KG1 (cell line): ENCODE measurements around the gene NEB.
"Not testable (repeated sequence)": the region's sequence is repeated elsewhere in the genome, so short reads cannot be mapped to it uniquely, and the experiment has no call there.

Experiments used
- DNase-seq: peaks from one replicate; lab custom pipeline; 2025; lab: John Stamatoyannopoulos, UW

Gene NEB

DNA sequence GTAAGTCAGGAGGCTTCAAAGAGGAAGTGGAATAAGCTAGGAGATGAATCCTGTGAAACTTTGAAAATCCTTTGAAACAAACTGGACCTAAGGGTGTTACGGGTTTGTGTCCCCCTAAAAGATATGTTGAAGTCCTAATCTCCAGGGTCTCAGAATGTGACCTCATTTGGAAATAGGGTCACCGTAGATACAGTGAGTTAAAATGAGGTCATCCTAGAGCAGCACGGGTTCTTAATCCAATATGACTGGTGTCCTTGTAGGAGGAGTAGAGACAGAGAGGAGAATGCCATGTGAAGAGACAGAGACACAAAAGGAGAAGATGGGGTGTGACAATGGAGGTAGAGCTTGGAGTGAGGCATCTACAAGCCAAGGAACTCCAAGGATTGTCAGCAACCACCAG, 26.9 kb upstream of the NEB start:
- no peak for DNase-seq

- no peak for DNase-seq
Measured at GRCh38 chr2:151760139-151760650, 25.9 kb upstream of the NEB start.

DNA sequence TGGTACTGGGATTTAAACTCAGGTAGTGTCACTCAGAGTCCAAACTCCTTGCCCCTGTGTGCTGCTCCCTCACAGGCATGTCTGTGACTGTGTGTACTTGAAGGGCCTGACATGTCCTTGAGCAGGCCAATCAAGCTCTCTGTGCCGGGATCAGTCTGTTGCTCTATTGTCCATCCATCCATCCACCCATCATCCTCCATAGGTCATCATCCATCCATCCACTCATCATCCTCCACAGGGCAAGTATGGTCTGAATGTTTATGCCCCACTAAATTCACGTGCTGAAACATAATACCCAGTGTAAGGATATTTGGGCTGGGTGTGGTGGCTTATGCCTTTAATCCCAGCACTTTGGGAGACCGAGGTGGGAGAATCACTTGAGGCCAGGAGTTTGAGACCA, 24.5 kb upstream of the NEB start:
- no peak for DNase-seq

DNA sequence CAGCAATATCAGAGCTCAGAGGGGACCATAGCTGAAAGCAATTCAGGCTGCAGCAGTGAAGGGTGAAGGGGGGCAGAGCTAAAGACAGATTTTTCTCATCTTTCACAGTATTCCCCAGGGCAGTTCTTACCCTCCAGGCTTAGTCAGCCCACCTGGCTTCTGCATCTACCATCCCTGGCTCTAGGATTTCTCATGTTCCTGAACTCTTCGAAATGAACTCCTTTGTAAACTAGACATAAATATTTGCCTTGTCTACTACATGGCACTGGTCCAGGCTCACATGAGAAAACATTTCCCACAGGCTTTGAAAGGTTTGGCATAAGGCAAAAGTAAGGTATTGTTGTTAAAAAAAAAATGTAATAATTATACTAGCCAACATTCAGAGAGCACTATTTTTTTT, 23.6 kb upstream of the NEB start:
- DNase-seq = no peak

- no peak for DNase-seq
Measured at GRCh38 chr2:151756820-151757219, 22.5 kb upstream of the NEB start.

- no peak for DNase-seq
Measured at GRCh38 chr2:151754253-151754897, 20.1 kb upstream of the NEB start.

- DNase-seq = no peak
Measured at GRCh38 chr2:151753540-151753939, 19.3 kb upstream of the NEB start.

DNA sequence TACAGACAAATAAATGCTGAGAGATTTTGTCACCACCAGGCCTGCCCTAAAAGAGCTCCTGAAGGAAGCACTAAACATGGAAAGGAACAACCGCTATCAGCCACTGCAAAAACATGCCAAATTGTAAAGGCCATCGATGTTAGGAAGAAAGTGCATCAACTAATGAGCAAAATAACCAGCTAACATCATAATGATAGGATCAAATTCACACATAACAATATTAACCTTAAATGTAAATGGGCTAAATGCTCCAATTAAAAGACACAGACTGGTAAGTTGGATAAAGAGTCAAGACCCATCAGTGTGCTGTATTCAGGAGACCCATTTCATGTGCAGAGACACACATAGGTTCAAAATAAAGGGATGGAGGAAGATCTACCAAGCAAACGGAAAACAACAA, 11.0 kb upstream of the NEB start:
- not testable (repeated sequence) for DNase-seq

GRCh38 chr2:151730262-151730975, 3.9 kb downstream of the NEB start:
- no peak for DNase-seq

DNA sequence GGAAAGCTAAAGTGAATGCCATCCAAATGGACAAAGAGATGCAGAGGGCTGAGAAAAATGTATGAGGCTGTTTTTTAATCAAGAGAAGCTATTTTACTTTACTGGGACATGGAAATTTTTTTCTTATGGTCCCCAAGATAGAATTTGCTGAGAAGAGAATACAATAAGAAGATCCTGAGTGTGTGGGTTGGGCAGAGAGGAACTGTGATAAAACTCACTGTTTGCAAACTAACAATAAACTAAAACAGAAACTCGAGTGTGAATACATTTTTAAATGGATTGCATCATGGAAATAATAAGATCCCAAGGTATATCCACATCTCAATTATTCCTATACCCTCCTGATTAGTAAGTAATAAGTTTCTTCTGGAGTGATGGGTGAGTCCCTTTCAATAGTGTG, 4.4 kb downstream of the NEB start:
- DNase-seq = no peak

DNA sequence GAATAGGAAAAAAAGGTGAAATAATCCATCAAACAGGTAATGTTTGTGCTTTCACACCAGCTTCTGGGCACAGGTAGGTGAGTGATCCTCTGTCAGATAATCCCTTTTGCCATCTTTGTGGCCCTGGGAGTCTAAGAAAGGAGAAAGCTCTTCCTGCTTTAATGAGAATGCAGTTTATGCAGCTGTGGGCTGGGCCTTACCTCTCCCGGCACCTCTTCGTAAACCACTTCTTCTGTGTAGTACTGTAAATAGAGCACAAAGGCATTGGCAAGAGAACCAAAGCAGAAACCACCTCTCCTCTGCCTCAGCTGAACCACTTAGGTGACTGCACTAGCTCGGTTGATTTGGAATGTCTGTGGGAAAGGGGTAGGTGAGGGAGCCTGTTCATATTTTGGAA, 4.9 kb downstream of the NEB start:
- no peak for DNase-seq

GRCh38 chr2:151728804-151729414, 5.4 kb downstream of the NEB start:
- DNase-seq = no peak

GRCh38 chr2:151727593-151728552, 6.4 kb downstream of the NEB start:
- no peak for DNase-seq

DNA sequence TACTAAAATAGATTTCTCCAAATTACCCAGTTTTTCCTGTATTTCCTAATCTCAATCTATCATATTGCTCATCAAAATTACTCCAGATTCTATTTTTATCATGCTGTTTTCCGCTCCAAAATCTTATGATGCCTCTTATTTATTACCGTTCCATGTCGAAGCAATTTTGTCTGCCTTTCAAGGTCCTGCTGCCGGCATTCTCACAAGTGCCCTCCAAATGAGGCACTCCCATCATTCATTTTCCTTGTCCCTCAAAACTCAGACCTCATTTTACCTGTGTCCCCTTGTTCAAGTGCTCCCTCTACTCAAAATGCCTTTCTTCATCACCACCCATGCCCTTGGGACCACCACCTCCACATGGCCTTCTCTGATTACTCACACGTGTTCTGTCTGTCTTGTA, 13.1 kb downstream of the NEB start:
- DNase-seq = no peak

GRCh38 chr2:151720521-151720920, 13.8 kb downstream of the NEB start:
- DNase-seq = no peak

DNA sequence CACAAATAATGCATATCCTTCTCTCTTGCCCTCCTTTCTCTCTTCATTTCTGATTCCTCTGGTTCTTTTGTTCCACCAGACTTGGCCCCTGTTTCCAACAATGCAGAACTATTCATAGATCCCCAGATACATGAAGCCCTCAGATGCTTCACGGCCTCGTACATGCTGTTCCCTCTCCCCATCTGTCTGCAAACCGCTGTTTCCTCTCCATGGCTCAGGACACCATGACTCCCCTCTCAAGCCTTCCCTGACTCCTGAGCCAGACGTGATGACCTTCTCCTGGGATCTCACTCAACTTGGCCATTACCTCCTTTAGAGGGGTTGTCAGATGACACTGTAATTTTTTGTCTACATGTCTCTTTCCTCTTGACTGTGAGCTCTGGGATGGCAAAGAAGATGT, 15.5 kb downstream of the NEB start:
- DNase-seq = no peak

- DNase-seq = no peak
Measured at GRCh38 chr2:151718247-151718646, 16.0 kb downstream of the NEB start.

DNA sequence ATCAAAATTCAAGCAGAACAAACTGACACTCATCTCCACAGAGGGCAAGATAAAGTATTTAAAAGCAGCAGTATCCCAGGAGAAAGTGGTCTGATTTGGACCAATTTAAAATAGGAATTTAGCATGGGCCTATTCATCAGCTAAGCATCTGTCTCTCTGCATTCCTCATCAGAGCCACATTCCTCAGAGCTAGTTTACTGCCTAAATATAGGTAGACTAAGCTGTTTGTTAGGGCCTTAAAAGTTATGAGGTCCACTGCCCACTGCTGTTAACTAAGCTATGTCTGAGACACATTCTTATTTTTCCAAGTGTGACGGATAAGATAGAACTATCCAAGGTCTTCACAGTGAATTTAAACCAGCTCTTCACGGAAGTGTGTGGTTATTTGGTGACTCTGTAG, 17.6 kb downstream of the NEB start:
- no peak for DNase-seq

DNA sequence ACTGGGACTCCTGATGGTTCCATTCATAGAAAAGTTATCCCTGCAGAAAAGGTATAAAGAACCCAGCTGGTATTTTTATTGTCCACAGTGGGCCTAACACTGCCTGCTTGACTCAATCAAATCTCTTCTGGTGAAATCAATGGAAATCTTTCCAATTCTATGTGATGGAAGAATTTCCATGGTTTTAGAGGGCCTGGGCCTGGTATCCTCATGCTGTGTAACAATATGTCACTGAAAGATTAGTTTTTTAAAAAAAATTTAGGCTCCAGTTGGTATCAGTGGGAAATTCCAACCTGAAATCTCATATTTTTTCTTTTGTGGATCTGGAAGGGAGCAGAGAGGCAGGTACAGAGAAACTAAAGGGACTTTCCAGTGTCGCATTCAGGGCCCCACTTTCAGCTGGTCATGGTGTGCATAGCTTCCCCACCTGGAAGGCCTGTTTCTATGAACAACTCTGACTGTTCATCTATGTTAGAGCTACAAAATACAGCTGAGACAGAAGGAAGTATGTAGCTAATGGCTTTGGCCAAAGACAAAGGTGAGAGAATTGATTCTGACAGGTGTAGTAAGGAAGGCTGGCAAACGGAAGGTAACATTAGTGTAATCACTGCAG, 20.9 kb downstream of the NEB start:
- DNase-seq = no peak

- DNase-seq = no peak
Measured at GRCh38 chr2:151711025-151711424, 23.3 kb downstream of the NEB start.

DNA sequence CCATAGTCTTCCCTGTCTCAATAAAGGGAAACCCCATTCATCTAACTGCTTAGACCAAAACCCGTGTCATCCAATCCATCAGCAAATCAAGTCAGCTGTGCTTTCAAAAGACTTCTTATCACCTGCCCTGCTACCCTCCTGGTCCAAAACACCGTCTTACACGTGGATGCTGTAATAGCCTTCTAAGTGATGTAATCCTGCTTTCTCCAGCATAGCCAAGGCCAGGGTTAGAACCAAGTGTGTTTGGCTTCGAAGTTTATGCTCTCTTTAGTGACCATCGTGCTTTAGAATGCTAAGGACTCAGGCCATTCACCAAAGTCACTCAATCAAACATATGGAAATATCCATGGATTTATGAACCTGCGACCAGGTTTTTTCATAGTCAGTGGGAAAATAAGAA, 25.5 kb downstream of the NEB start:
- DNase-seq = no peak

DNA sequence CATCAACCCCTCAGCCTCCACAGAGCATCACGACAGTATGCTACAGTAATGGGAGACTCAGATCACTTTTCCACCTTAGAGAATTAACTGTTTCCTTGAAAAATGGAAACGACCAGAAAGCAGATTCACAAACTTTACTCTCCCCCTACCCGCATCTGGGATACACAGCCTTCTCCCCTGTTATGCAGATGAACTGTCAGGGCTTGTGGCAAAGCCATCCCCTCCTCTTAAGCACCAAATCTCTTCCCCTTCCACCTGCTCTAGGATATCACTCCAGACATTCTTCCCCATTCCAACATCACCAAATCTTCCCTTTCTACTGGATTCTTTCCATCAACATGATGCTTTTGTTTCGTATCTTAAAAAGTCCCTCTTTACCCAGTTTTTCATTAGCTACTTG, 26.4 kb downstream of the NEB start:
- DNase-seq = no peak
